ENCODE measurements around the gene IGF2.

GRCh38 chr11:2173150-2173693 is 34.0 kb upstream of the IGF2 start:
- TF ChIP-seq POLR2A (IDR thresholded peaks at IDR 0.05) (no peak), CTCF (IDR thresholded peaks at IDR 0.05) (no peak)

Data from testis (tissue), 2 donors.